Neural progenitor cell (in vitro differentiated cells): ENCODE measurements around the gene ADGRD1.

Source experiments
- EZH2 ChIP-seq: fragments of 200-600 bp; sonication (generic); IDR thresholded peaks from 2 replicates; pipeline ENCODE4 v1.6.1; 2017; ENCODE audit warnings: antibody characterized with exemption, mild to moderate bottlenecking, moderate library complexity
- EZH2phosphoT487 ChIP-seq: fragments of 200-600 bp; sonication (generic); IDR thresholded peaks from 2 replicates; pipeline ENCODE4 v1.6.1; 2017; ENCODE audit warnings: antibody characterized with exemption
- TF ChIP-seq, protein P1 (sequence below): fragments of 200-600 bp; sonication (generic); IDR thresholded peaks from 2 replicates; pipeline ENCODE4 v1.5.1; 2017; ENCODE audit warnings: antibody characterized with exemption, mild to moderate bottlenecking

DNA sequence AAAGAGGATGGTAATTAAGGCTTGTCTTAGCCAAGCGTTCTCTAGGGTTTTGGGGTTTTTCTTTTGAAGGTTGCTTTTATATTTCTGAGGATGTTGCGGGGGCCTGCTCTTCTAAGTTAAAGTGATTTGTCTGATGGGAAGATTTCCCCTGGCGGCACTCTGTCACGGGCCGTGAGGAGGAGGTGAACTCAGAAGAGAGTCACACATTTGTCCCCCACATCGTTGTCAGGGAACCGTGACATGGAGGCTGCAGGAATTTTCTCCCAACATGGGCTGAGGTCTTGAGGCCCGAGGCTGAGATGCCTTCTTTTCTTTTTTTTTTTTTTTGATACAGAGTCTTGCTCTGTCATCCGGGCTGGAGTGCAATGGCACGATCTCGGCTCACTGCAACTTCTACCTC, 71.5 kb downstream of the ADGRD1 start:
- TF ChIP-seq, protein P1, sequence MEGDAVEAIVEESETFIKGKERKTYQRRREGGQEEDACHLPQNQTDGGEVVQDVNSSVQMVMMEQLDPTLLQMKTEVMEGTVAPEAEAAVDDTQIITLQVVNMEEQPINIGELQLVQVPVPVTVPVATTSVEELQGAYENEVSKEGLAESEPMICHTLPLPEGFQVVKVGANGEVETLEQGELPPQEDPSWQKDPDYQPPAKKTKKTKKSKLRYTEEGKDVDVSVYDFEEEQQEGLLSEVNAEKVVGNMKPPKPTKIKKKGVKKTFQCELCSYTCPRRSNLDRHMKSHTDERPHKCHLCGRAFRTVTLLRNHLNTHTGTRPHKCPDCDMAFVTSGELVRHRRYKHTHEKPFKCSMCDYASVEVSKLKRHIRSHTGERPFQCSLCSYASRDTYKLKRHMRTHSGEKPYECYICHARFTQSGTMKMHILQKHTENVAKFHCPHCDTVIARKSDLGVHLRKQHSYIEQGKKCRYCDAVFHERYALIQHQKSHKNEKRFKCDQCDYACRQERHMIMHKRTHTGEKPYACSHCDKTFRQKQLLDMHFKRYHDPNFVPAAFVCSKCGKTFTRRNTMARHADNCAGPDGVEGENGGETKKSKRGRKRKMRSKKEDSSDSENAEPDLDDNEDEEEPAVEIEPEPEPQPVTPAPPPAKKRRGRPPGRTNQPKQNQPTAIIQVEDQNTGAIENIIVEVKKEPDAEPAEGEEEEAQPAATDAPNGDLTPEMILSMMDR: no peak
- no peak for TF ChIP-seq EZH2phosphoT487
- TF ChIP-seq EZH2: no peak
